HG03342 (cell line): ENCODE measurements around the gene CEP68.
A peak's percentile ranks its signal among the peaks of the same experiment; 100 is the strongest.
"Not testable (repeated sequence)": the region's sequence is repeated elsewhere in the genome, so short reads cannot be mapped to it uniquely, and the experiment has no call there.

Experiments used
- ATAC-seq: cut with Tn5 transposase; IDR thresholded peaks from one replicate; pipeline ENCODE4 v1.9.1; 2021; ENCODE audit warnings: mild to moderate bottlenecking, moderate library complexity; ENCODE audit not compliant: unreplicated experiment

Gene CEP68

DNA sequence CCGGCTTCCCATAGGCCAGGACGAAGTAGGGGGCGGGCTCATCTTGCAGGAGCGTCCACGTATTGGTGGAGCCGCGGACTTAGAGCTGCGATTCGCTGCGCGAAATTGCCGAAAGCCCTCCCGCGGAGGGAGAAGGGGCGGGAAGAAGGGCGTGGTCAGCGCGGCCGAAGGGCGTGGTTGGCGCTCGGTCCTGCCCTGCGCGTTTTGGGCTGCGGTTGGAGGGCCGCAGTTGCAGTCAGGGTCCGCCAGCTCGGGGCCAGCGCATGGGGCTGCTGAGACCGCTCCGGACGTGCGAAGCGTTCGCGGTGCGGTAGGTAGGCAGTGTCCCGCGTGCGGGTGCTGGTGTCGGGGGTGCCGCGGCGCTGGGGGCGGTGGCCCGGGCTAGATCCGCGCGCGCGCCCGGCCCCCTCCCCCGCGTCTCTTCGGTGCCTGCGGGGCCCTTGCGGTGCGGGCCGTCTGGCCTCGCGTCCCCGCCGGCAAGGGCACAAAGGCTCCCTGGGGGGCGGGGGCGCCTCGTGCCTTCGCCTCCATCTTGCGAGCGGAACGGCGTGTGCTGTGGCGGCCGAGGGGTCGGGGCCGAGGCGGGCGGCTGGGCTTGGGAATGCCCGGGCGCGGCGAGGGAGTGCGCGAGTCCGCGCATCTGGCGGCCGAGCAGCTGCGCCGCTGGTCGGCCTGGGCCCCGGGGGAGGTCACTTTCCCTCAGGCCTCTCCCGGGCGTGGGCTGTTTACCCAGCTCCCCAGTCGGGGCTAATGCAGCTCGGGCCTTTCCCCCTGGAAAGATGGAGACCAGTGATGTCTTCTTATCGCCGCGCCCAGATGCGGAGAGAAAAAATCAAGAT is at the start of gene CEP68:
TSS of gene CEP68 (plus strand) at position 202 of the 839 bp plus-strand sequence. CDS start 13,029 bp downstream, outside the sequence.
- ATAC-seq = peak; percentile 79

DNA sequence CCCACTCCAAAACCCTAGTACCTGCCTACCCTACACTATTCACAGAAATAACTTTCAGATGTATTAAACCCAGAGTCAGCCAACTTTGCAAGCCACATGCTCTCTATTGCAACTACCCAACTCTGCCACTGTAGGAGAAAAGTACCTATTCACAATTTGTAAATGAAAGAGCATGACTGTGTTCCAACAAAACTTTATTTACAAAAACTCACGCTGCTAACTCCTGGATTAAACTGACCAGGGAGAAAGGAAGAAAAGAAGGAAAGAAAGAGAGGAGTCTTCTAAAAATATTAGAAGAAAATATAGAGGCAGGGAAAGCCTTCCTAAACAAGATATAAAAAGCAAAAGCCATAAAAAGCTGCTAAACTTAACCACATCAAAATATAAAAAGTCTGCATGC is 42.4 kb upstream of the CEP68 start:
- no peak for ATAC-seq

GRCh38 chr2:65015731-65016130 is 40.5 kb upstream of the CEP68 start:
- no peak for ATAC-seq

- no peak for ATAC-seq
Observed at GRCh38 chr2:65016789-65017188, 39.4 kb upstream of the CEP68 start.

DNA sequence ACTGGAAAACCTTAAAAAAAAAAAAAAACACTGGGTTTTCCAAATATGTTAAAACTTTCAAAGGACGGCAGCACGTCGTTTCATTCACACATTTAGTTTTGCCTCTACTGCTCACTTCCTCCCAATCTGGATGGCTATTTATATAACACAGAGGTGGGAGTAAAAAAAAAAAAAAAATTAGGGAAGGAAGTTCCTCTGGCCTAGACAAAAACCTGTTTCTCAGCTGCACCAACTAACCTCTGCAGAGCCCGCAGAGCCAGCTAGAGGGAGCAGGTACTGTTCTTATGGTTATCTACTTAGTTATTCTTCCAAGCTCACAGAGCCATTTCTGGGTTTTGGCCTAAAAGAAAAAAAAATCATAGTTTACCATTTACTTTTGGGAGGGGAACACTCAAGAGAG is 38.9 kb upstream of the CEP68 start:
- no peak for ATAC-seq

GRCh38 chr2:65018141-65018582 is 38.1 kb upstream of the CEP68 start:
- no peak for ATAC-seq

- no peak for ATAC-seq
Observed at GRCh38 chr2:65019010-65019409, 37.2 kb upstream of the CEP68 start.

DNA sequence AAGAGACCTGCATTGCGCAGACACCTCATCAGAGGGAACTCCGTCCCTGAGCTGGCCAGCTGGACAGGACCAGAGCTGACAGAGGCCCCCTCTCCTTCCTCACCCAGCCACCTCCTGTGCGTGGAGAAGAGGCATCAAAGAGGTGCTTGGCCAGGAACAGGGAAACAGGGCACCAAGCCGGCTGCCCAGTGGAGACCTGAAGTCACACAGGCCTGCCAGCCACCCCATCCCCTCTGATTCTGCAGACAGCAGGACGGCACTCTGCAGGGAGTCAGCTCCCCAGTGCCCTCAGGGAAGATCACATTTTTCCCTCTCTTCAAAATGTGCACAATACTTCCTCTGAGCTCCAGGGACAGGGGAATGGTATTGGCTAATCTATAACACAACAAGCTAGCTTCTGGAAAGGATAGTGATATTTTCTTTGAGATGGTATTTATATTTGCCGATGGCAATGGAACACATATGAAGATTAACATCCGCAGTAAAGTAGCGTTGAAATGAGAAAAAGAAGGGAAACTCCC is 36.5 kb upstream of the CEP68 start:
- no peak for ATAC-seq

GRCh38 chr2:65020251-65020650 is 36.0 kb upstream of the CEP68 start:
- ATAC-seq = not testable (repeated sequence)

GRCh38 chr2:65020943-65021528 is 35.2 kb upstream of the CEP68 start:
- ATAC-seq = no peak

- ATAC-seq = no peak
Observed at GRCh38 chr2:65021709-65022108, 34.5 kb upstream of the CEP68 start.

DNA sequence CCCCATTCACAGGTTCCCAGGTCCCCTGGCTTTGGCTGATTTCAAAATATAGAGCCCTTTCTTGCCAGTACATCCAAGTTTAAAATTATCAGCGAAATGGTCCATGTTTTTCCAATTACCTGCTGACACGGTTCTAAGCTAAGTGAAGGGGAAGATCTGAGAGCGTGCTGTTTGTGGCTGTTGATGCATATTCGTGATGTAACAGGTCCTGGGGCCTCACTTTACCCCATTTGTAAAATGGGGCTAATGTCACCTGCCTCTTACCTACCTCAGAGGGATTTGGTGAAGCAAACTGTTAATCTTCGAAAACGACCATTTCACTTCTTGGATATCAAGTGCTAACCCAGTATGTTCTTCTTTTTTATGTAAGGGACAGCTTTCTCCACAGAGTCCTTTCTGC is 34.0 kb upstream of the CEP68 start:
- ATAC-seq = no peak

DNA sequence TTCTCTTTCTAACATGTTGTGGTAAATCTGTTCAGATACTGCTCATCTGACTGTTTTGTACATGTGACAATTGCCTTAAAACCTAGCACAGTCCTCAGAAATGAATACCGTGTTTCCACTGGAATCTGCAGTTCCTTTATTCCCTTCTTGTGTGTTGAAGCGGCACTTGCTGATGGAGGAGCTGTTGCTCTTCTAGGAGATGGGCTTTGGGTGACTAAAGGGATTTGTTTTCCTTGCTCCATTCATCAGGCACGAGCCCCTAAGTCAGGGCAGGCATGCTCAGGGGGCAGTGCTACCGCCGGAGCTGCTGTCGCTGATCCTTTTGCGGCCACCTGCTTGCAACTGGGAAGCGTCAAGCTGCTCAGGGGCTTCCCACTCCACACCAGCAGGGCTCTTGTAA is 32.5 kb upstream of the CEP68 start:
- ATAC-seq = no peak

GRCh38 chr2:65024149-65024829 is 31.9 kb upstream of the CEP68 start:
- ATAC-seq = no peak

GRCh38 chr2:65025453-65026123 is 30.6 kb upstream of the CEP68 start:
- no peak for ATAC-seq

DNA sequence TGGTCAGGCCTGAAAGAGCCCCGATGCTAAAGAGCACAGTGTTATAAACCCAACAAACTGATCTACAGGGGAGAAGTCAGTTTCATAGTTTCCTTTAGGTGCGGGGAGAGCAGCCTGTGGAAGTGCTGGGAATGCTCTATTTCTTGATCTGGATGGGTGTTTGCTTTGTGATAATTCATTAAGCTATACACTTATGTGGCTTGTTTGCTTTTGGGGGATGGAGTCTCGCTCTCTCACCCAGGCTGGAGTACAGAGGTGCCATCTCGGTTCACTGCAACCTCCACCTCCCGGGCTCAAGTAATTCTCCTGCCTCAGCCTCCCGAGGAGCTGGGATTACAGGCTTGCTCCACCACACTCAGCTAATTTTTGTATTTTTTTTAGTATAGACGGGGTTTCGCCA is 30.1 kb upstream of the CEP68 start:
- no peak for ATAC-seq

- peak; percentile 45 for ATAC-seq
Observed at GRCh38 chr2:65026704-65027464, 29.3 kb upstream of the CEP68 start.

DNA sequence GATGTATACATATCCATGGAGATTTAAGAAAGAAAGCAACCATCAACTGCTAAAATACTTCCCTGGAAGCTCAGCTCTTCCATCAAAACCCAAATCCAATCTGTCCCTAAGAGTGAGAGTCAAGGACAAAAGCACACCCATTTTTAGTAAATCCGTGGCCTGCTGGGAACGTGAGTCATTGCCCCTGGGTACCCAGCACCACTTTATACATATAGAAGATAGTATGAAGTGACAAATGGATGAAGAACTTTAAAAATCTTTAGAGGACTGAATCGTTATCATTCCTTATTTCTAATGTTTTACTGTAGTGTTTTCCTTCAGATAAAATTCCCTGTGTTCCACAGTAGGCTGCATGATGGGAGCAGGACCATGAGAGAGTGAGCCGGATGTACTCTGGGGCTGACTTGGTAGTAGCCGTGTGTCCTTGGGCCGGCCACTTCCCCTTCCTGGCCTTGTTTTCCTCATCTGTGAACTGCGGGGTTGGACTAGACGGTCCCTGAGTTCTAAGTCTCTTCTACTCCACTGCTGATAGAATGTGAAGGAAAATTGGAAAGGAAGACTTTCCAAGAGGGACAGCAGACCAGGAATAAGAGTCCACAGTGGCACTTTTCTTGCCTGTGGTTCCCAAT is 28.5 kb upstream of the CEP68 start:
- no peak for ATAC-seq

GRCh38 chr2:65030476-65031332 is 25.5 kb upstream of the CEP68 start:
- ATAC-seq = no peak
